BJ (cell line): ENCODE data around the gene PDZRN3. TPM values are rescaled to one million over a fixed set of nuclear protein-coding genes. Genes with fewer than 3 reads are reported as not detected.

Source experiments
- CTCF ChIA-PET: fragments of 350-600 bp; formaldehyde crosslinking; extraction: SDS; loops from one replicate; lab custom pipeline; 2021; ENCODE audit warnings: antibody characterized with exemption, inconsistent platforms; lab: Yijun Ruan, JAX
- POLR2A ChIA-PET: fragments of 300-600 bp; sonication (Branson Sonifier 250); formaldehyde crosslinking; extraction: SDS; loops from one replicate; lab custom pipeline; 2021; ENCODE audit warnings: antibody characterized with exemption; lab: Charles Lee
- DNase-seq: peaks from one replicate; pipeline ENCODE4 v3.0.0-alpha.2; 2011; ENCODE audit warnings: low read depth
- H3K27me3 ChIP-seq: 2 replicates; pipeline ENCODE4 v1.6.0; 2011; ENCODE audit warnings: low read length; ENCODE audit not compliant: control insufficient read depth, insufficient read depth
- H3K36me3 ChIP-seq: 2 replicates; pipeline ENCODE4 v1.5.1; 2011; ENCODE audit warnings: low read length; ENCODE audit not compliant: control insufficient read depth, insufficient read depth
- H3K4me3 ChIP-seq: 2 replicates; pipeline ENCODE4 v1.5.1; 2011; ENCODE audit warnings: low read depth, mild to moderate bottlenecking, control low read depth, low read length
- polyA plus RNA-seq: library from polyadenylated mRNA; depleted of rRNA; stranded (reverse); fragments of >200 nt; gene quantifications from 2 replicates; pipeline ENCODE4 v1.2.3, GENCODE V29; 2011
- TF ChIP-seq, protein P1 (sequence below): IDR thresholded peaks from 2 replicates; pipeline ENCODE4 v1.5.1; 2011; ENCODE audit warnings: low read depth, mild to moderate bottlenecking, control low read depth, inconsistent platforms, low read length, moderate library complexity; ENCODE audit not compliant: insufficient read depth

The PDZRN3 gene
- polyA plus RNA-seq, 1 experiment, result 4.9 TPM

GRCh38 chr3:73601011-73601410 is 23.7 kb downstream of the PDZRN3 start:
- Histone ChIP-seq H3K36me3 (peaks cover 3% of the 10 kb centered on the region; the same call in 1 of the 2 replicates), H3K27me3 (no peaks in the 10 kb centered on the region), H3K4me3 (no peak overlapping the region)
- no peak for DNase-seq
- TF ChIP-seq, protein P1, sequence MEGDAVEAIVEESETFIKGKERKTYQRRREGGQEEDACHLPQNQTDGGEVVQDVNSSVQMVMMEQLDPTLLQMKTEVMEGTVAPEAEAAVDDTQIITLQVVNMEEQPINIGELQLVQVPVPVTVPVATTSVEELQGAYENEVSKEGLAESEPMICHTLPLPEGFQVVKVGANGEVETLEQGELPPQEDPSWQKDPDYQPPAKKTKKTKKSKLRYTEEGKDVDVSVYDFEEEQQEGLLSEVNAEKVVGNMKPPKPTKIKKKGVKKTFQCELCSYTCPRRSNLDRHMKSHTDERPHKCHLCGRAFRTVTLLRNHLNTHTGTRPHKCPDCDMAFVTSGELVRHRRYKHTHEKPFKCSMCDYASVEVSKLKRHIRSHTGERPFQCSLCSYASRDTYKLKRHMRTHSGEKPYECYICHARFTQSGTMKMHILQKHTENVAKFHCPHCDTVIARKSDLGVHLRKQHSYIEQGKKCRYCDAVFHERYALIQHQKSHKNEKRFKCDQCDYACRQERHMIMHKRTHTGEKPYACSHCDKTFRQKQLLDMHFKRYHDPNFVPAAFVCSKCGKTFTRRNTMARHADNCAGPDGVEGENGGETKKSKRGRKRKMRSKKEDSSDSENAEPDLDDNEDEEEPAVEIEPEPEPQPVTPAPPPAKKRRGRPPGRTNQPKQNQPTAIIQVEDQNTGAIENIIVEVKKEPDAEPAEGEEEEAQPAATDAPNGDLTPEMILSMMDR, result no peak
- CTCF ChIA-PET, result interaction anchor here (1.1 to 1.8 kb wide), 3 partner anchors 53 to 93 kb away, joined by 3 to 6 read pairs (median 5); no protein-coding TSS in a partner anchor
- POLR2A ChIA-PET, result interaction anchor here (0.6 kb wide), 1 partner anchor 101 kb away, joined by 3 read pairs; no protein-coding TSS in a partner anchor

GRCh38 chr3:73600293-73600938 is 24.3 kb downstream of the PDZRN3 start:
- POLR2A ChIA-PET, result interaction anchor here (0.6 kb wide), 1 partner anchor 100 kb away, joined by 3 read pairs; no protein-coding TSS in a partner anchor
- H3K36me3 ChIP-seq, result peaks cover 3% of the 10 kb centered on the region; the same call in 1 of the 2 replicates
- H3K4me3 ChIP-seq, result no peak overlapping the region
- TF ChIP-seq, protein P1, result no peak
- CTCF ChIA-PET, result interaction anchor here (0.7 to 1.8 kb wide), 4 partner anchors 53 to 92 kb away, joined by 3 to 6 read pairs (median 4); no protein-coding TSS in a partner anchor
- H3K27me3 ChIP-seq, result no peaks in the 10 kb centered on the region
- no peak for DNase-seq

DNA sequence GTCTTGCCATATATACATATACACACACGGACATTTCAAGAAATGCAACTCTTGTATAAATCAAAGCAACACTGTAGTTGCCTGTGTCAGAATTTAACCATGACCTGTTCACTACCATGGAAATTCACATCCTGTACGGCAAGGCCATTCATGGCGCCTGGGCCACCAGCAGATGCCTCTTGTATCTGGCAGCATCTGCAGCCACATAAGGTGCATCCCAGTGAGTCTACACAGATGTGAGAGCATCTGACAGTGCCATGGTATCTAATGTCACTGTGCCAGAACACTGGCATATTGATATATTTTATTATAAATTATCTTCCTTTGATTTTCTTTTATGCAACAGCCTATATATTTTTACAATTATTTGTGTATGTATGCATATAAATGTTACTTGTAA is 25.1 kb downstream of the PDZRN3 start:
- Histone ChIP-seq H3K4me3 (no peak overlapping the region), H3K27me3 (no peaks in the 10 kb centered on the region), H3K36me3 (peaks cover 3% of the 10 kb centered on the region; the same call in 1 of the 2 replicates)
- POLR2A ChIA-PET, result no interaction called here
- CTCF ChIA-PET, result interaction anchor here (1.8 kb wide), 1 partner anchor 52 kb away, joined by 6 read pairs; no protein-coding TSS in a partner anchor
- no peak for DNase-seq
- TF ChIP-seq, protein P1, result no peak

- ChIA-PET POLR2A (no interaction called here), CTCF (interaction anchor here (0.7 kb wide), 1 partner anchor 89 kb away, joined by 3 read pairs; no protein-coding TSS in a partner anchor)
- TF ChIP-seq, protein P1, result no peak
- DNase-seq, result no peak
- Histone ChIP-seq H3K4me3 (no peak overlapping the region), H3K36me3 (peaks cover 4% of the 10 kb centered on the region), H3K27me3 (no peaks in the 10 kb centered on the region)
These were observed 27.3 kb downstream of the PDZRN3 start for GRCh38 chr3:73597476-73597875.
